ENCODE measurements around the gene SMIM38. TPM values are rescaled to one million over a fixed set of nuclear protein-coding genes. Genes with fewer than 3 reads are reported as not detected.

The SMIM38 gene
- total and polyA plus RNA-seq, 2 donors from 2014 or later = 0.19 to 0.63 TPM

- no peak overlapping the region for H3K9ac ChIP-seq (ENCODE audit: low read length in 3 of 3)
- no peak for TF ChIP-seq CTCF (IDR thresholded peaks at IDR 0.05; ENCODE audit: borderline replicate concordance, extremely low read depth, insufficient read depth)
- H3K4me1 ChIP-seq (ENCODE audit: control insufficient read depth in 2 of 3, insufficient read depth in 2 of 3, low read depth in 1 of 3, low read length in 3 of 3) = peaks cover 0 to 37% (median 34%) of the 10 kb centered on the region in 3 donors
- intact Hi-C loops (cut with DNase I) = no loop called here
- H3K27me3 ChIP-seq (ENCODE audit: control insufficient read depth, insufficient read depth, low read length) = no peaks in the 10 kb centered on the region
- peaks cover 0 to 7% (median 0%) of the 10 kb centered on the region in 3 donors for H3K9me3 ChIP-seq (ENCODE audit: control insufficient read depth in 2 of 3, insufficient read depth in 1 of 3, low read length in 3 of 3)
- no peak overlapping the region for H3K27ac ChIP-seq (ENCODE audit: low read depth in 2 of 2, low read length in 2 of 2)
- no peaks in the 10 kb centered on the region for H3K36me3 ChIP-seq (ENCODE audit: control insufficient read depth in 2 of 3, insufficient read depth in 3 of 3, low read length in 3 of 3)
- FAIRE-seq = no peak
- no peak overlapping the region for H3K4me3 ChIP-seq (ENCODE audit: low read length in 3 of 3)
- DNase-seq = peak in 1 of 5 donors; percentile 53
Measured at GRCh38 chr11:69121021-69121420, 34.7 kb upstream of the SMIM38 start.

GRCh38 chr11:69121621-69122325 is 34.0 kb upstream of the SMIM38 start:
- Histone ChIP-seq H3K4me1 (ENCODE audit: control insufficient read depth in 2 of 3, insufficient read depth in 2 of 3, low read depth in 1 of 3, low read length in 3 of 3) (peaks cover 0 to 34% (median 29%) of the 10 kb centered on the region in 3 donors), H3K9me3 (ENCODE audit: control insufficient read depth in 2 of 3, insufficient read depth in 1 of 3, low read length in 3 of 3) (peaks cover 0 to 7% (median 0%) of the 10 kb centered on the region in 3 donors), H3K4me3 (ENCODE audit: low read length in 3 of 3) (no peak overlapping the region), H3K27ac (ENCODE audit: low read depth in 2 of 2, low read length in 2 of 2) (peak overlapping the region; percentile 47 to 89), H3K27me3 (ENCODE audit: control insufficient read depth, insufficient read depth, low read length) (no peaks in the 10 kb centered on the region), H3K9ac (ENCODE audit: low read length in 3 of 3) (peak overlapping the region in 1 of 3 donors; percentile 58), H3K36me3 (ENCODE audit: control insufficient read depth in 2 of 3, insufficient read depth in 3 of 3, low read length in 3 of 3) (no peaks in the 10 kb centered on the region)
- peak in 1 of 5 donors; percentile 70 for DNase-seq
- intact Hi-C loops (cut with DNase I) = no loop called here
- TF ChIP-seq CTCF (IDR thresholded peaks at IDR 0.05; ENCODE audit: borderline replicate concordance, extremely low read depth, insufficient read depth) = no peak
- no peak for FAIRE-seq

GRCh38 chr11:69122326-69122629 is 33.5 kb upstream of the SMIM38 start:
- DNase-seq (no peak), FAIRE-seq (no peak)
- intact Hi-C loops (cut with DNase I) = no loop called here

More at GRCh38 chr11:69122326-69122629, 33.5 kb upstream of the SMIM38 start:
- no peaks in the 10 kb centered on the region for H3K27me3 ChIP-seq (ENCODE audit: control insufficient read depth, insufficient read depth, low read length)
- peak overlapping the region in 1 of 3 donors; percentile 58 for H3K9ac ChIP-seq (ENCODE audit: low read length in 3 of 3)
- H3K9me3 ChIP-seq (ENCODE audit: control insufficient read depth in 2 of 3, insufficient read depth in 1 of 3, low read length in 3 of 3) = peaks cover 0 to 7% (median 0%) of the 10 kb centered on the region in 3 donors
- peaks cover 0 to 34% (median 27%) of the 10 kb centered on the region in 3 donors for H3K4me1 ChIP-seq (ENCODE audit: control insufficient read depth in 2 of 3, insufficient read depth in 2 of 3, low read depth in 1 of 3, low read length in 3 of 3)
- H3K27ac ChIP-seq (ENCODE audit: low read depth in 2 of 2, low read length in 2 of 2) = peak overlapping the region; percentile 47 to 89
- H3K4me3 ChIP-seq (ENCODE audit: low read length in 3 of 3) = no peak overlapping the region
- no peaks in the 10 kb centered on the region for H3K36me3 ChIP-seq (ENCODE audit: control insufficient read depth in 2 of 3, insufficient read depth in 3 of 3, low read length in 3 of 3)
- TF ChIP-seq CTCF (IDR thresholded peaks at IDR 0.05; ENCODE audit: borderline replicate concordance, extremely low read depth, insufficient read depth) = no peak

Measured in kidney (tissue), 14 donors.